Measurements from ENCODE around the gene MAVS.
"Not testable (repeated sequence)": the region's sequence is repeated elsewhere in the genome, so short reads cannot be mapped to it uniquely, and the experiment has no call there.

Gene MAVS

DNA sequence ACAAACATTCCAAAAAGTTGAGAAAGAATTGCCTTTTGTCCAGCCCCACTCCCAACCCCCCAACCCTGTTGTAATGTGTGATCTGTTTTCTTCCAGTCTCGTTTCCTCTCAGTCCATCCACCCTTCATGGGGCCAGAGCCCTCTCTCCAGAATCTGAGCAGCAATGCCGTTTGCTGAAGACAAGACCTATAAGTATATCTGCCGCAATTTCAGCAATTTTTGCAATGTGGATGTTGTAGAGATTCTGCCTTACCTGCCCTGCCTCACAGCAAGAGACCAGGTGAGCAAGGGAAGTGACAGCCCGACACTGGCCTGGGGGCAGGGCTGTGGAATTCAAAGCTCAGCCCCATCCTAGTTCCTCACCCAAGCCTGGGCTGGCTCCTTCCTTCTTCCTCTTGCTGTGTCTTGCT is 7.8 kb downstream of the MAVS start:
- DNase-seq (ENCODE audit: low read depth in 2 of 2), result no peak

DNA sequence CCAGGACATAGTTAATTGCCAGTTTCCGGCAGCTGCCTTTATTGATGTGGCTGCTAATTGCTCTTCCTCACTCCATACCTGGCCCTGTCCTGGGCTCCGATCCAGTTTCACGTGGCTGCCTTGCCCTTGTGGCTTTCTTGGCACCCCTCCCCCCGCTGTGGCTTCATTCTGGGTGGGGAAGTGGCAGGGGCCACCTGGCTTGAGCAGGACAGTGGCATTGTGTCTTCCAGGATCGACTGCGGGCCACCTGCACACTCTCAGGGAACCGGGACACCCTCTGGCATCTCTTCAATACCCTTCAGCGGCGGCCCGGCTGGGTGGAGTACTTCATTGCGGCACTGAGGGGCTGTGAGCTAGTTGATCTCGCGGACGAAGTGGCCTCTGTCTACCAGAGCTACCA is 10.8 kb downstream of the MAVS start:
- DNase-seq (ENCODE audit: low read depth in 2 of 2), result no peak

GRCh38 chr20:3858689-3859088 is 12.1 kb downstream of the MAVS start:
- no peak for DNase-seq (ENCODE audit: low read depth in 2 of 2)

DNA sequence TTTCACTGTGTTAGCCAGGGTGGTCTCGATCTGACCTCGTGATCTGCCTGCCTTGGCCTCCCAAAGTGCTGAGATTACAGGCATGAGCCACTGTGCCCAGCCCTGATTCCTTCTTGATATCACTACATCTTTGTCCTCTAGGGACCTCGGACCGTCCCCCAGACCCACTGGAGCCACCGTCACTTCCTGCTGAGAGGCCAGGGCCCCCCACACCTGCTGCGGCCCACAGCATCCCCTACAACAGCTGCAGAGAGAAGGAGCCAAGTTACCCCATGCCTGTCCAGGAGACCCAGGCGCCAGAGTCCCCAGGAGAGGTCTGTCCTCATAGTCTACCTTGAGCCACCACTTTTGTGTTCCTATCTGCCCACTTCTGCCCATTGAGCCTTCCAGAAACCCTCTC is 14.6 kb downstream of the MAVS start:
- DNase-seq (ENCODE audit: low read depth in 2 of 2), result no peak

- no peak for DNase-seq (ENCODE audit: low read depth in 2 of 2)
These were observed 15.7 kb downstream of the MAVS start for GRCh38 chr20:3862333-3862732.

DNA sequence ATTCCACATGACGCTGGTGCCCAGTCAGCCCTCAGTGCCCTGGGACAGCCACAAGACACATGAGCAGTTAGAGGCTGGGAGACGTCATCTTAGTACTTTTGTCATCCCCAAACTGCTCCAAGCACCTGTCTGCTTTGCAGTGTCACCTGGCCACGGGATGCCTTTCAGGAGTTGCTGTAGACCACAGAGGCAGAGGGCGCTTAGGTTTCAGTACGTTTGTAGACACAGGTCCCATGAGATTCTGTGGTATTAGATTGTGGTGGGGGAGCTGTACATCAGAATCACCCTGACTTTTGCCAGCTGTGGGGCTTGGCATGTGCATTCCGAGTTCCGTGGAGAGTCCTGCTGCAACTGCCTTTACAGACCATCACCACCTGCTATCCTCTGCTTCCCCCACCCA is 16.7 kb downstream of the MAVS start:
- DNase-seq (ENCODE audit: low read depth in 2 of 2), result no peak

GRCh38 chr20:3864518-3864917 is 17.9 kb downstream of the MAVS start:
- DNase-seq (ENCODE audit: low read depth in 2 of 2), result no peak

- DNase-seq (ENCODE audit: low read depth in 2 of 2), result no peak
These were observed 18.7 kb downstream of the MAVS start for GRCh38 chr20:3865152-3865886.

- DNase-seq (ENCODE audit: low read depth in 2 of 2), result no peak
These were observed 19.3 kb downstream of the MAVS start for GRCh38 chr20:3865887-3866407.

- no peak for DNase-seq (ENCODE audit: low read depth in 2 of 2)
These were observed 19.8 kb downstream of the MAVS start for GRCh38 chr20:3866464-3866863.

DNA sequence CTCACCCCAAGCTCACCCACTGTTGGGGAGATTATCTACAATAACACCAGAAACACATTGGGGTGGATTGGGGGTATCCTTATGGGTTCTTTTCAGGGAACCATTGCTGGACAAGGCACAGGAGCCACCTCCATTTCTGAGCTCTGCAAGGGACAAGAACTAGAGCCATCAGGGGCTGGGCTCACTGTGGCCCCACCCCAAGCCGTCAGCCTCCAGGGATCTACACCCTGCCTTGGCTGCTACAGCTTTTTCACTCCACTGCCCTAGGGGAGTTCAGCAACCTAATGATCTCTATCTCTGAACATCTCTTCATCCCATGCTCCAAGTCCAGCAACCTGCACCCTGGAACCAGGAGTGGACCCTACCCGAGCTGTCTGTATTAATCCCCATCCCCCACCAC is 21.2 kb downstream of the MAVS start:
- no peak for DNase-seq (ENCODE audit: low read depth in 2 of 2)

GRCh38 chr20:3869839-3870634 is 23.4 kb downstream of the MAVS start:
- DNase-seq (ENCODE audit: low read depth in 2 of 2), result no peak

GRCh38 chr20:3871550-3872265 is 25.1 kb downstream of the MAVS start:
- DNase-seq (ENCODE audit: low read depth in 2 of 2), result no peak

GRCh38 chr20:3873507-3873906 is 26.9 kb downstream of the MAVS start:
- no peak for DNase-seq (ENCODE audit: low read depth in 2 of 2)

GRCh38 chr20:3874194-3874844 is 27.7 kb downstream of the MAVS start:
- no peak for DNase-seq (ENCODE audit: low read depth in 2 of 2)

GRCh38 chr20:3875378-3875974 is 28.8 kb downstream of the MAVS start:
- DNase-seq (ENCODE audit: low read depth in 2 of 2), result no peak

GRCh38 chr20:3876000-3876399 is 29.4 kb downstream of the MAVS start:
- no peak for DNase-seq (ENCODE audit: low read depth in 2 of 2)

GRCh38 chr20:3876676-3877075 is 30.0 kb downstream of the MAVS start:
- DNase-seq (ENCODE audit: low read depth in 2 of 2), result no peak

DNA sequence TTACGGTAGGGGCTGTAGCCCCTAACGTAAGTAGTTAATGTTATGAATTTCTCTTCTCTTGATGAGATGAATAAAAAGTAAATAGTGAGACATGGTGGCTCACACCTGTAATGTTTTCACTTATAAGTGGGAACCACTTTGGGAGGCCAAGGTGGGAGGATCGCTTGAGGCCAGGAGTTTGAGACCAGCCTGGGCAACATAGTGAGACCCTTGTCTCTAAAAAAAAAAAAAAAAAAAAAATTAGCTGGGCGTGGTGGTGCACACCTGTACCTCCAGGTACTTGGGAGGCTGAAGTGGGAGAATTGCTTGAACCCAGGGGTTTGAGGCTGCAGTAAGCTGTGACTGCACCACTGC is 32.3 kb downstream of the MAVS start:
- DNase-seq (ENCODE audit: low read depth in 2 of 2), result not testable (repeated sequence)

GRCh38 chr20:3885715-3886114 is 39.1 kb downstream of the MAVS start:
- no peak for DNase-seq (ENCODE audit: low read depth in 2 of 2)

DNA sequence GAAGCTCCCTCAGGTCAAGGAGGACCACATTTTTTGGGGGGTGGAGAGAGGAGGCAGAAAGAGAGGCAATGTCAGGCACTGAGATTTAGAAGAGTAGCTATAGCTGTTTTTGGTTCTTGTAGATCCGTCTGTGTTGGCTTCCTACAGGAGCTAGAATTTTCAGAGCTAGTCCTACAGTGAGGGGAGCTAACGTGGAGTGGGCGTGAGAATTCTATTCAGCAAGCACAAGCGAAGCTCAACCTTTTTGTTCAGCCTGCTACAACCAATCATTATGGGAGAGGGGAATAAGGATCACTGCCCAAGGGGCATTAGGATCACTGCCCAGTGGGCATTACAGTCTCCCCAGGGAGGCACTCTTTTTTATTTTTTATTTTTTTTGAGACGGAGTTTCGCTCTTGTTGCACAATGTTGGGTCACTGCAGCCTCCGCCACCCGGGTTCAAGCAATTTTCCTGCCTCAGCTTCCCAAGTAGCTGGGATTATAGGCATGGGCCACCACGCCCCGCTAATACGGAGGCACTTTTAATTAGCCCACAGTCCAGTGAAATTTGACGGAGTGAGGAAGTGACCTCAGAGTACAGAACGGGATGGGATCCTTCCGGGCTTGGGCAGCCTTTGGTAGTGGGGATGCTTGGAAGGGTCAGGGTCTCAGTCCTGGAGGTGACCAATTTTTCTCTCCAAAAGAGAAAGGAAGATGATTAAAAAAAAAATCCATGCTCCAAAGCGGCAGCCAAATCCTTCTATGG is 41.4 kb downstream of the MAVS start:
- no peak for DNase-seq (ENCODE audit: low read depth in 2 of 2)
